ENCODE results near the gene HBZ.
"Not testable (repeated sequence)": the region's sequence is repeated elsewhere in the genome, so short reads cannot be mapped to it uniquely, and the experiment has no call there.

The HBZ gene

GRCh38 chr16:165539-166374 is 13.3 kb downstream of the HBZ start, which contains the start of gene HBM:
TSS of gene HBM (plus strand) at chr16:165978. CDS start at chr16:165998, 20 bp downstream.
- no peak for DNase-seq

- no peak for DNase-seq
Measured at GRCh38 chr16:166375-167121, 14.1 kb downstream of the HBZ start.

- no peak for DNase-seq
Measured at GRCh38 chr16:167122-167690, 14.8 kb downstream of the HBZ start.

- no peak for DNase-seq
Measured at GRCh38 chr16:168424-168823, 16.0 kb downstream of the HBZ start.

- no peak for DNase-seq
Measured at GRCh38 chr16:169014-169413, 16.6 kb downstream of the HBZ start.

- not testable (repeated sequence) for DNase-seq
Measured at GRCh38 chr16:170088-170507, 17.7 kb downstream of the HBZ start.

- no peak for DNase-seq
Measured at GRCh38 chr16:170788-171187, 18.3 kb downstream of the HBZ start.

GRCh38 chr16:172374-172941 is 20.0 kb downstream of the HBZ start, which contains the start of gene HBA2:
TSS of gene HBA2 (plus strand) at chr16:172876. CDS start at chr16:172913, 37 bp downstream.
- not testable (repeated sequence) for DNase-seq

- DNase-seq, result not testable (repeated sequence)
Measured at GRCh38 chr16:173211-173854, 20.9 kb downstream of the HBZ start.

- not testable (repeated sequence) for DNase-seq
Measured at GRCh38 chr16:173928-174769, 21.7 kb downstream of the HBZ start.

- no peak for DNase-seq
Measured at GRCh38 chr16:175011-175949, 22.8 kb downstream of the HBZ start.

- not testable (repeated sequence) for DNase-seq
Measured at GRCh38 chr16:176006-176405, 23.6 kb downstream of the HBZ start.

- not testable (repeated sequence) for DNase-seq
Measured at GRCh38 chr16:176477-177382, 24.3 kb downstream of the HBZ start, which contains the start of gene HBA1. TSS of gene HBA1 (plus strand) at chr16:176680. CDS start at chr16:176717, 37 bp downstream.

- no peak for DNase-seq
Measured at GRCh38 chr16:177394-177822, 25.0 kb downstream of the HBZ start.

GRCh38 chr16:177981-178667 is 25.7 kb downstream of the HBZ start:
- DNase-seq, result no peak

- no peak for DNase-seq
Measured at GRCh38 chr16:178668-179015, 26.2 kb downstream of the HBZ start.

GRCh38 chr16:179211-180092 is 27.0 kb downstream of the HBZ start:
- DNase-seq, result no peak

All from activated CD4-positive, alpha-beta T cell treated with anti-CD3 and anti-CD28 coated beads, Interleukin-2, amount 50 U/mL, for 48 hours (primary cell).